ENCODE data around the gene LRRC3B. TPM values are rescaled to one million over a fixed set of nuclear protein-coding genes. Genes with fewer than 3 reads are reported as not detected.

Gene LRRC3B
- total RNA-seq, 2 donors from 2014 or later: not detected

DNA sequence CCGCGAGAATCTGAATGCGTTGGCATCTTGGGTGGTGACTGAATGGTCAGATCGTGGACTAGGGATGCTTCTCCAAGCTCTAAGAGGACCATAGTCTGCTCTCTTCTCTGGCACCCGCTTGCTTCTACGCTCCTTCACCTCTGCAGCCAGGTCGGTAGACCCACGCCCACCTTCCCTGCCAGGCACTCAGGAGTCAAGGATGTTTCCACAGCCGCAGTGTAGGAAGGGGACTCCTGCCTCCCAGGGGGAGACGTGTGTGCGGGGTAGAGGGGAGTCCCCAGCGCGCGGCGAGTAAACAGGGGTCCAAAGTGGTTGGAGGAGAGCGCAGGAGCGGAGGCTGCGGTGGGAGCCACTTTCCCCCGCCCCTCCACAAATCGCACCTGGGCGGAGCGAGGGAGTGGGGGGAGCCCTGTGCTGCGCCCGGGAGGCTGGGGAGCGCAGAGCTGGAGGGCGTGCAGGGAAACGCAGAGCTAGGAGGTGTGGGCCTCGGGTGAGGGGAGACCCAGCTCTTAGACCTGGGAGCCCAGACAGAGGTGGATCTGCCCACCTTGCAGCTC is 1.7 kb downstream of the LRRC3B start:
- Mint-ChIP-seq H3K9me3 (peaks cover 0 to 9% of the 10 kb centered on the region in 2 donors), H3K27ac (no peak overlapping the region), H3K36me3 (peaks cover 5 to 9% of the 10 kb centered on the region in 2 donors)
- DNase-seq (ENCODE audit: low spot score in 2 of 2): no peak
- no peak for ATAC-seq

GRCh38 chr3:26625187-26625586 is 2.6 kb downstream of the LRRC3B start:
- no peak for DNase-seq (ENCODE audit: low spot score in 2 of 2)
- H3K36me3 Mint-ChIP-seq: peaks cover 5 to 9% of the 10 kb centered on the region in 2 donors
- H3K27ac Mint-ChIP-seq: no peak overlapping the region
- peaks cover 3 to 12% of the 10 kb centered on the region in 2 donors for H3K9me3 Mint-ChIP-seq
- no peak for ATAC-seq

GRCh38 chr3:26627080-26627479 is 4.5 kb downstream of the LRRC3B start:
- ATAC-seq (no peak), DNase-seq (ENCODE audit: low spot score in 2 of 2) (no peak)
- no peak overlapping the region for H3K27ac Mint-ChIP-seq
- peaks cover 5 to 9% of the 10 kb centered on the region in 2 donors for H3K36me3 Mint-ChIP-seq
- H3K9me3 Mint-ChIP-seq: peaks cover 6 to 8% of the 10 kb centered on the region in 2 donors

GRCh38 chr3:26628915-26629314 is 6.3 kb downstream of the LRRC3B start:
- Mint-ChIP-seq H3K9me3 (peaks cover 6 to 8% of the 10 kb centered on the region in 2 donors), H3K27ac (no peak overlapping the region), H3K36me3 (peaks cover 0 to 5% of the 10 kb centered on the region in 2 donors)
- ATAC-seq: no peak
- DNase-seq (ENCODE audit: low spot score in 2 of 2): no peak

DNA sequence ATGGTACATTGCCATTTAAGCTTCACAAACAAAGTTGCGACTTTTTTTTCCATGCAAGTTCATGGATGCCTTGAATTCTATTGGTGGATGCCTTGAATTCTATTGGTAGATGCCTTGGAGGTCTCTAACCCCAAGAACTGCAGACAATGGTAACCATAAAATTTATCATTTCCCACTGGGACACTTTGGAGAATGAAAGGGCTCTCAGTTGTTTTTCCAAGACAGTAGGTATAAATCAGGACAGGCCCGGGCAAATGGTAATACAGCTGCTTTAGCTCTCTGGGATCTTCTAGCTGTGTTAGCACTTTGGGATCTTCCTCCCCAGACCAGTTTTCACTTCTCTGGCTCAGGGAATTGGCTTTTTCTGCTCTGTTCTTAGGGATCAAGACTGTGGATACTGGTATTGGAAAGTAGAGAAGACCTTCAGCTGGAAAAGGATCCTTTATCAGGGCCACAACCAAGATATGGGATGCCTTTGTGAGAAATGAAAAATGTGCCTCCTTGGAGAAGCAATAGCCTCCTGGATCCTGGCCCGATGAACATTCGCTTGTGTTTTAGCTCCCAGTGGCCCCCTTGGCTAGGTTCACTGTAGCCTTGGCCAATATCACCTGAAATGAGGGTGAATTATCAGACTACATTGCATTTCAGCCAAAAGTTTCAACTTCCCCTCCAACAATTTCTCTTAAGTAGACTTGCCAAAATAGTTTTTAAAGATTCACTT is 8.3 kb downstream of the LRRC3B start:
- Mint-ChIP-seq H3K27ac (no peak overlapping the region), H3K36me3 (no peaks in the 10 kb centered on the region), H3K9me3 (peaks cover 6 to 8% of the 10 kb centered on the region in 2 donors)
- DNase-seq (ENCODE audit: low spot score in 2 of 2) (no peak), ATAC-seq (no peak)

DNA sequence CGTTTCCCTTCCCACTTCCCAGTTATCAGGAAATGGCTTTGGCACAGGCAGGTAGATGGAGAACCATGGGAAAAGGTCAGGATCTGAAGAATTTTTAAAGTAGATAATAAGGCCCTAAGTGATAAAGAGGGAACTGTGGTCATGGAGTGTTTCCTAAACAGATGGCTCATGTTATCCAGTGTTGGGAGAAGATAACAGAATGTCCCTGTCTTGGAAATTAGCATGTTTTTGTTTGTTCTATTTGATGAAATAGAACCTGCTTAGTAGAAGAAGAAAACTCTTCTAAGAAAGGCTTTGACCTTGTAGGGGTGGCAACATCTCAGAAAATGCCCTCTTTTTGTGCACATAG is 8.8 kb downstream of the LRRC3B start:
- DNase-seq (ENCODE audit: low spot score in 2 of 2): no peak
- Mint-ChIP-seq H3K9me3 (peaks cover 6 to 8% of the 10 kb centered on the region in 2 donors), H3K27ac (no peak overlapping the region), H3K36me3 (no peaks in the 10 kb centered on the region)
- ATAC-seq: no peak

DNA sequence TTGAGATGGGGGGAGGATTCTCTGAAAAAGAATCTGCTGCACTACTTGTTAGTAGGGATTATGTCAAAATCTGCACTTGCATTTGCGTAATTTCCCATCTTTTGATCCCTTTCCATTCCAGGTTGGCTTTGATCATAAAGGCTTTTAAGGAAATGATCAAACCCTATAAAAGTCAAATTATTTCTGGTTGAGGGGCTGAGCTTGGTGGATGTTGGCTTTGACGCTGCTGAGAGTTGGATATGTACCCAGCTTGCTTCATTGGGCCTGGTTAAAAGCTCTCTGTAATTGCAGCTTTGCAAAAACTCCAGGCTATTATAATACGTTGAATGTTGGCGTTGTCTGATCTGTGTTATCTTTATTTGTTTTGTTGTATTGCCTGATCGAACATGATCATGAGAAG is 12.0 kb downstream of the LRRC3B start:
- DNase-seq (ENCODE audit: low spot score in 2 of 2): no peak
- Mint-ChIP-seq H3K36me3 (no peaks in the 10 kb centered on the region), H3K9me3 (peaks cover 5 to 6% of the 10 kb centered on the region in 2 donors), H3K27ac (no peak overlapping the region)
- ATAC-seq: no peak

- no peaks in the 10 kb centered on the region for H3K36me3 Mint-ChIP-seq
- peaks cover 4% of the 10 kb centered on the region in 2 donors for H3K9me3 Mint-ChIP-seq
- ATAC-seq: no peak
- no peak overlapping the region for H3K27ac Mint-ChIP-seq
- no peak for DNase-seq (ENCODE audit: low spot score in 2 of 2)
Measured at GRCh38 chr3:26636096-26636727, 13.6 kb downstream of the LRRC3B start.

DNA sequence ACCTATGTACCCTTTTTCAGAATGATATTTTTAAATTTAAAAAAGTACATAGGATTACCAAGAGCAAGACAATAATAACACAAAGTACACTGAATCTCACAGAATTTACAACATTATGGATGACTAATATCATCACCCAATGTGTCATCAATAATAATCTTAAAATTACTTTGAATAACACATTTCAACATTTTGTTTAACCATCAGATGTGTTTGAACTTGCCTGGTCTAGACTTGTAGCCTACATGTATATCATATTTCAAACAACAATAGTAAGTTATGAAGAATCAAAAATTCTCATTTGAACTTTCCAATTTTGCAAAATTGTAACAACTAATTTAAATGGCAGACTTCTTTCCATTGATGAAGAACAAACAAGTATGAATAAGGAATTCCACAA is 15.1 kb downstream of the LRRC3B start:
- Mint-ChIP-seq H3K36me3 (no peaks in the 10 kb centered on the region), H3K9me3 (peaks cover 0 to 4% of the 10 kb centered on the region in 2 donors), H3K27ac (no peak overlapping the region)
- no peak for ATAC-seq
- no peak for DNase-seq (ENCODE audit: low spot score in 2 of 2)

GRCh38 chr3:26638113-26638512 is 15.5 kb downstream of the LRRC3B start:
- Mint-ChIP-seq H3K9me3 (peaks cover 0 to 4% of the 10 kb centered on the region in 2 donors), H3K36me3 (no peaks in the 10 kb centered on the region), H3K27ac (no peak overlapping the region)
- ATAC-seq (no peak), DNase-seq (ENCODE audit: low spot score in 2 of 2) (no peak)

DNA sequence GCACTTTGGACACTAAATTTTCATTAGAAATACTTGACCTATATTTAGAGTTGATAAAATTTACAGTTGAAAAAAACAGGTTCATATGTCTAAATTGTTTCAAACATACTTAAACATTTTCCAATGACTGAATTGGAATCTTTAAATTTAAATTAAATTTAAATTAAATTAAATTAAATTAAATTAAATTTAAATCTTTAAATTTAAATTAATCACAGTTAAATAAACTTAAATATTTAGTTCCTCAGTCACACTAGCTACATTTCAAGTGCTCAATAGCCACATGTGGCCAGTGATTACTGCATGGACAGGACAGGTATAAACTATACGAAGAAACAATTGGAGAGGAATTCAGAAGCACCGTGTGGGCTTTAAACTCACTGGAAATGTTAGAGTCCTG is 16.8 kb downstream of the LRRC3B start:
- ATAC-seq (no peak), DNase-seq (ENCODE audit: low spot score in 2 of 2) (no peak)
- Mint-ChIP-seq H3K36me3 (no peaks in the 10 kb centered on the region), H3K9me3 (peaks cover 0 to 4% of the 10 kb centered on the region in 2 donors), H3K27ac (no peak overlapping the region)

DNA sequence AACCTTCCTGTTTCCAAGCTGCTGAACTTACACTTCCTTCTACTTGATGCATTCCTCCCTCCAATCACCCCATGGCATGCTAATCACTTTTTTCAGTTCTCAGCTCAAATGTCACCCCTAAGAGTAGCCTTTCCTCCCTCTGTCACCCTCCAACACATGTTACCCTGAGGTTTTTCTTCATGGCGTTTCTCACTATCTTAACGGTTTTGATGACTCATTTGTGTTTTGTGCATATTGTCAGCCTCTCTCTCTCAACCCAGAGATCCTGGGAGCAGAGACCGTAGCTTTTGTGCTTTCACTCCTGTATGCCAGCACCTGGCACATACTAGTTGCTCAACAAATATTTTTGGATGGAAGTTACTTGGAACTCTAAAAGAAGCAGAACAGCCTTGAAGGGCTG is 24.5 kb downstream of the LRRC3B start:
- DNase-seq (ENCODE audit: low spot score in 2 of 2) (no peak), ATAC-seq (no peak)
- Mint-ChIP-seq H3K27ac (no peak overlapping the region), H3K9me3 (peaks cover 0 to 10% of the 10 kb centered on the region in 2 donors), H3K36me3 (no peaks in the 10 kb centered on the region)

DNA sequence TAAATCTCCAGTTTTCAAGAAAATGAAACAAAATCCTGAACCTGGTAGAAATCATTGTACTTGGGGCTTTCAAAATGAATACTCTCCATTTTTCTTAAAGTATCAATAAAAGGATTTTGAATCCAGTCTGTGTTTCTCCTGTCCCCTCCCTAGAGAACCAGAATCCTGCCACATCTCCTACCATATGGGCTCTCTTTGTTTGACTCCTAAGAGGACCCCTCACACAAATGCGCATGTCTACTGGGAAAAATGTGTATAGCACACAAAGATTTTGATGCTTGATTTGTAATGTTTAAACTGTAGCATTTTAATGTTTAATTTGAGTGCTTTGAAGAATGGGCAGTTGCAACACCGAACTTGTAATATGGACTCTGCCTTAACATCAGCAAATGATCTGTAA is 25.9 kb downstream of the LRRC3B start:
- no peak overlapping the region for H3K27ac Mint-ChIP-seq
- H3K9me3 Mint-ChIP-seq: peaks cover 0 to 10% of the 10 kb centered on the region in 2 donors
- H3K36me3 Mint-ChIP-seq: no peaks in the 10 kb centered on the region

GRCh38 chr3:26652164-26652563 is 29.6 kb downstream of the LRRC3B start:
- DNase-seq (ENCODE audit: low spot score in 2 of 2) (no peak), ATAC-seq (no peak)
- Mint-ChIP-seq H3K9me3 (peaks cover 0 to 5% of the 10 kb centered on the region in 2 donors), H3K27ac (no peak overlapping the region), H3K36me3 (no peaks in the 10 kb centered on the region)

More for the DNA sequence above, 25.9 kb downstream of the LRRC3B start:
- no peak for ATAC-seq
- no peak for DNase-seq (ENCODE audit: low spot score in 2 of 2)

DNA sequence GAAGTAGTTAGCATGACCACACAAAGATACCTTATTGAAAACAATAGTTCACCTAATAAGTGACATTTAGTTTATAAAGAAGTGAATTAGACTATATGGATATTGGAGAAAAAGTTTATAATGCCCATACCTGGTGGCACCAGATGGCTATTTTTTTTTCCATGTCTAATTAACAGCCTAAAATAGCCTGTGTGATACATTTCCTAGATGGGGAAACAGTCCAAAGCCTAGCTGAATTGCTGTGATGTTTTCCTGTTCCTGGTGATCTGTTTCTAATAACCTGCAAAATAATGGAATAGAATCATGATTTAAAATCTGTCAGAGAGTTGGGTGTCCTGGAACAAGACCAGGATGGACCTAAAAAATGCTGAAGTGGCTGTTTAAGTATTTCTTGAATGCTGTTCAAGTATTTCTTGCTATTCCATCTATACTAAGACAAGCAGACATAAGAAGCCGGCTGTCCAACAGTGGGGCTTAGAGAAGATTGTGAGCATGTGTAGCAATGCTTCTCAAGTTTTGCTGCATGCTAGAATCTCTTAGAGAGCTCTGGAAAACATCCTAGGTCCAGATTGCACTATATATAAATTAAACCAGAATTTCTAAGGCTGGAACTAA is 31.3 kb downstream of the LRRC3B start:
- no peak for ATAC-seq
- Mint-ChIP-seq H3K36me3 (no peaks in the 10 kb centered on the region), H3K27ac (no peak overlapping the region), H3K9me3 (no peaks in the 10 kb centered on the region)
- DNase-seq (ENCODE audit: low spot score in 2 of 2): no peak

DNA sequence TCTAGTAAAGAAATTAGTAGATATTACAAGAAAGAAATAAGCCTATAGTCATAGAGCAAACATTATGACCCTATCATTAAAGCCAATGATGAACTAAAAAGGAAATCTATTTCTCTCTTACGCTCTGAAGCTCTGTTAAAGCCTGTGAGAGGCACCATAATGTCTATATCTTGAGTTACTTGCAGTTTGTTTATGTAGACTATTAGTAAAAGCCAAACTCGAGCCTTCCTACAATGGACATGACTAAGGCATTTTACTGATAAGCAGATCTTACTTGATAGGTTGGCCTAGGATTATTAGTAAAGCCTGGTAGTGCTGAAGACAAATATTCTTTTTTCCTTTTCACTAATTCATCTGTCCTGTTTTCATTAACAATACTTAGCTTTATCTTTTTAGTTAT is 32.7 kb downstream of the LRRC3B start:
- no peak overlapping the region for H3K27ac Mint-ChIP-seq
- H3K36me3 Mint-ChIP-seq: no peaks in the 10 kb centered on the region

GRCh38 chr3:26657348-26657976 is 34.9 kb downstream of the LRRC3B start:
- Mint-ChIP-seq H3K27ac (no peak overlapping the region), H3K36me3 (no peaks in the 10 kb centered on the region), H3K9me3 (peaks cover 0 to 6% of the 10 kb centered on the region in 2 donors)
- ATAC-seq (no peak), DNase-seq (ENCODE audit: low spot score in 2 of 2) (no peak)

More for the DNA sequence above, 32.7 kb downstream of the LRRC3B start:
- DNase-seq (ENCODE audit: low spot score in 2 of 2) (no peak), ATAC-seq (no peak)
- no peaks in the 10 kb centered on the region for H3K9me3 Mint-ChIP-seq

All from activated naive CD4-positive, alpha-beta T cell treated with anti-CD3 and anti-CD28 coated beads, Interleukin-2, amount 50 U/mL, for 72 hours (primary cell).